DMS 273 (cell line): ENCODE data around the gene TMEM52.
A peak's percentile ranks its signal among the peaks of the same experiment; 100 is the strongest.

ENCODE experiments used
- DNase-seq: peaks from one replicate; lab custom pipeline; 2025; ENCODE audit not compliant: unreplicated experiment; lab: John Stamatoyannopoulos, UW

Gene TMEM52

DNA sequence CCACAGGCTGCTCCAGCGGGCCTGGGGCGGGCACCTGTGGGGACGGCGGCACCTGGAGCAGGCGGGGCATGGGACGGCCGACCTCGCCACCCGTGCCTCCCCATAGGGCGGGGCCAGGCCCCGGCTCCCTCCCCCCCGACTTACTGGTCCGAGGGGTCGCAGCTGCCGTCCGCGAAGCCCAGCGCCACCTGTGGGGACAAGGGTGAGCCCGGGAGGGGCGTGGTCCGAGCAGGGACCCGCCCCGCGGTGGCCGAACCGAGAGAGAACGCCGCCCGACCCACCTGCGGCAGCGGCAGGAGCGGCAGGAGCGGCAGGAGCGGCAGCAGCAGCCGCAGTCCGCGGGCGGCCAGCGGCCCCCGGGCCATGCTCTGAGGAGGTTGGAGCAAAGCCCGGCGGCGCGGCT, at the start of gene TMEM52:
TMEM52 (minus strand) TSS at position 379 of the 403 bp plus-strand sequence; CDS start at position 365, 14 bp downstream.
- no peak for DNase-seq

DNA sequence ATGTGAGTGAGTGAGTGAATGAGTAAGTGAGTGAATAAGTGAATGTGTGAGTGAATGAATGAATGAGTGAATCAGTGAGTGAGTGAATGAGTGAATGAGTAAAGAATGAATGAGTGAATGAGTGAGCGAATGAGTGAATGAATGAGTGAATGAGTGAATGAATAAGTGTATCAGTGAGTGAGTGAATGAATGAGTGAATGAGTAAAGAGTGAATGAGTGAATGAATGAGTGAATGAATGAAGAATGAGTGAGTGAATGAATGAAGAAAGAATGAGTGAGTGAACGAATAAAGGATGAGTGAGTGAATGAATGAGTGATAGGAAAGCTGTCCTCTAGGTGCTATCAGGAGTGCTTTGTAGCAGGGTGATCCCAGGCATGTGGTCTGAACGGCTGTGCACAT, 48.8 kb upstream of the TMEM52 start:
- DNase-seq: no peak

DNA sequence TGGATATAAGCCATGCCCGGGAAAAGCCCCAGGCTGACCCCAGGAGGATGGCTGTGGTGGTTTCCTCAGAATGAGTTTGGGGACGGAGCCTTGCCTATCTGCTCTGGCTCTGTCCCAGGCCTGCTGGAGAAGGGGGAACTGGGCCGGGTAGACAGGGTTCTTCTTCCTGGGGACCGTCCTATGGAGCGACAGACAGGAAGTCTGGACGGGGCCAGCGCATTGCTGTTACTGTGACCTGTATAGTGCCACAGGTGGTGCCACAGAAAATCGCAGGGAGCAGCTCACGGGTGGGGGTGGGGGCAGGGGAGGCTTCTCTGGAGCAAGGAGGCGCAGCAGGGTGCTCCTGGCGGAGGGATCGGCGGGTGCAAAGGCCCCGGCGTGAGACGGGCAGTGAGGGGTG, 48.1 kb upstream of the TMEM52 start:
- no peak for DNase-seq

DNA sequence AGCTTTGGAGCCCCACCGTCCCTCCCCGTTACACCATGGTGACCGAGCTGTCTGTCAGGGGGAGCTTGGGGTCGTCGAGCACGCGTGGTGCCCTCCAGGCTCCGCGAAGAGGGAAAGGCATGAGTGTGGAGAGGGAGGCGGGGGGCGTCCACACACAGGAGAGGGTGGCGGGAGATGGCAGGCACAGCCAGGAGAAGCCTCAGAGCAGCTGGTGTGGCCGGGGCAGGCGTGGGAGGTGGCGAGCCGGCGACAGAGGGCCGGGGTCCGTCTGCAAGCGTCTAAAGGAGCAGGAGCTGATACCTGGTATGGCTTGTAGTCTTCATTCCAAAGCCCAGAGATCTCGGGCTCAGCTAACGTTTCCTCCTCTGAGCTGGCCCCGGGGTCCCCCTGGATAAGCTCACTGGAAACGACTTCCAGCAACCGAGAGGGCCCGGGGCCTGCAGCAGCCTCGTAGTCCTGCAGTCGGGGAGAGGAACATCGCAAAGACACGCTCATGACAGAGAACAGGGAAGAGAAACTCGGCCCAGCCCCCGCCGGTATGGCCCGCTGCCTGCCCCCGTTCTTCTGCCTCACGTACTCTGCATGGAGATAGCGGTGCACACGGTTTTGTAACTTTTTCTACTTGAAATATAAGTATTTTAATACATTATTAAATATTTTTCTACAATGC, 47.1 kb upstream of the TMEM52 start:
- DNase-seq: no peak

DNA sequence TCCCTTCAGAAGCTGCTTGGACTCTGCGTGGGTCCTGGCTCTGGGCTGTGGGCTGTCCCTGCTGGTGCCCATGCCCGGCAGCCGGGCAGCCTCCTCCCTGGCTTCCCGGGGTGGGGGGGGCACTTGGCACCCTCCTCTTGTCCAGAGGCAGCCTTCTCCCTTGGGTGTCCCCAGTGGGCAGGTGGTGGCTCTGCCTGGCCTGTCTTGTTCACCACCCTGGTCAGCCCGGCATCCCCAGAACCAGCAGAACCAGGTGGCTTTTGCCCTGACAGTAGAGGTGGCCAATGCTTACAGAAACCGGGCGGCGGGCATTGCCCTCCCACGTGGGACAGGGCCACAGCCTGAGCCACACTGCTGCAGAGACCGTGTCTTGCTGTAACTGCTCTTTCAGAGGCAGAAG, 46.5 kb upstream of the TMEM52 start:
- DNase-seq: no peak

DNA sequence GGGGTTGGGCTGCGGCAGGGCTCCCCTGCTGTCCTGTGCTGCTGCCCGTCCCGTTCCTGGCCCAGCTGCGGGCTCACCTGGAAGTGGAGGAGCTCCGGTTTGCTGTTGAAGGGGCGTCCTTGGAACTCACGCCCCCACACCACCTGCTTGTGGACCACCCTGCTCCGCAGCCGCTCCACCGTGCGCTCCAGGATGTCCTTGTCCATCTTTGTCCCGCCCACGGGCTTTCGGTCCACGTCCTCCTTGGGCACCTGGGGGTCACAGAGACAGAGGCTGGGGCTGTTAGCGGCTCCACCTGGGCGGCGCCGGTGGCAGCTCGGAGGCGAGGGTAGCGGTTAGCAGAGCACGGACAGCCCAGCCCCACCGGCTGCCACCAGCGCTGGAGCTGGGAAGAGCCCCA, 45.7 kb upstream of the TMEM52 start:
- DNase-seq: no peak

DNA sequence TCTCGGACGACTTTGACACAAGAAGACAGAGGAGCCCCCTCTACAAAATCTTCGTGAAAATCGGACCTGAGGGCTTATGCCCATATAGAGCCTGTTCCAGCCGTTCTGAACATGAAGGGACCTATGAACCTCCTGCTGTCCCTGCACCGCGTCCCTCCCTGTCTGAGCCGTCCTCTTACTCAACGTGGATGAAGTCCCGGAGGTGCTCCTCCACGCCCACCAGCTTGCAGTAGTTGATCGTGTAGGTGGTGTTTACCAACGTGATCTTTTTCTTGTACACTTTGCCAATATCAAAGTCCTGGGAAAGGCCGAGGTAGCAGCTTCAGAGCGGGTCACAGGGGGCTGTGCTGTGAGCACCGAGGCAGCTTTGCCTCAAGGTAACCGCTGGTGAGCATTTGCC, 44.5 kb upstream of the TMEM52 start:
- DNase-seq: no peak

DNA sequence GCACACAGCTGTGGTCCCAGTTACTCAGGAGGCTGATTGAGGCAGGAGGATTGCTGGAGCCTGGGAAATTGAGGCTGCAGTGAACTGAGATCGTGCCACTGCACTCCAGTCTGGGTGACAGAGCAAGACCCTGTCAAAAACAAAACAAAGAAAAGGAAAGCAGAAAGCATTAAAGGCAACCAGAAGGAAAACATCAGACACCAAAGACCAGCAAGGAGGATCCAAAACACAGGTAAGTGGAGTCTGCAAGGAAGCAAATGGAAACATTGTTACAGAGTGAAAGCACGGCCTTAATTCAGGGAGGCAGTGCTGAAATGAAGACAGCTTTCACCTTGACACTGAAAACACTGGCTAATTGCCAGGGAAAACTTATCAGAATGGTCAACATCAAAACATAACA, 43.7 kb upstream of the TMEM52 start:
- DNase-seq: no peak

DNA sequence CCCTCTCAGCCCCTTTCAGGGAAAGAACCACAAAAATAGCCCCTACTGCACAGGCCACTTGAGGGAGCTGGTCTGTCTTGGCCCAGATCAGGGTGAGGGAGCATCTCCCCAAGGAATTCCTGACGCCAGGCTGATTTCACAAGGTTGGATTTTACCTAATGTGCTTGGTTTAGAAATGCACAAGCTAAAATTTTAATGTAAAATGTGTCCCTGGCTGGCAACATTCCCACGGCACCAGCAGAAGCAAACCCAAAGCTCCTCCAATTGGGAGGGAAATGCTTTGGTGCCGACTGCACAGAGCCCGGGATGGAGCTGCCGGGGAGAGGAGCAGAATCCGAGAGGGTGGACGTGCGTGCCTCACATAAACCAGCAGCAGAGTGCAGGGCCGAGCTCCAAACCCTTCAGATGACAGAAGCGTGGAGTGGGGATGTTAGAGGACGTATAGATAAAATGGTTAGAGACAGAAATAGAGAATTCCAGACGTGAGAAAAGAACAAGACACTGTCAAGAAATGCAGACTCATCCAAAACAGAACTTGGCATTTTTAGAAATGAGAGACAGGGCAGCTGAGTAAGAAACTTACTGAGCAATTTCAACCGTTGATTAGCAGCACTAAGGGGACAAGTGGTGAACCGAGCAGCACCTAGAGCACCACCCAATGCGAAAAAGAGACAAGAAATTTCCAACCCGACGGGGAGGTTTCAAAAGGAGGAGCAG, 41.6 kb upstream of the TMEM52 start:
- DNase-seq: no peak

DNA sequence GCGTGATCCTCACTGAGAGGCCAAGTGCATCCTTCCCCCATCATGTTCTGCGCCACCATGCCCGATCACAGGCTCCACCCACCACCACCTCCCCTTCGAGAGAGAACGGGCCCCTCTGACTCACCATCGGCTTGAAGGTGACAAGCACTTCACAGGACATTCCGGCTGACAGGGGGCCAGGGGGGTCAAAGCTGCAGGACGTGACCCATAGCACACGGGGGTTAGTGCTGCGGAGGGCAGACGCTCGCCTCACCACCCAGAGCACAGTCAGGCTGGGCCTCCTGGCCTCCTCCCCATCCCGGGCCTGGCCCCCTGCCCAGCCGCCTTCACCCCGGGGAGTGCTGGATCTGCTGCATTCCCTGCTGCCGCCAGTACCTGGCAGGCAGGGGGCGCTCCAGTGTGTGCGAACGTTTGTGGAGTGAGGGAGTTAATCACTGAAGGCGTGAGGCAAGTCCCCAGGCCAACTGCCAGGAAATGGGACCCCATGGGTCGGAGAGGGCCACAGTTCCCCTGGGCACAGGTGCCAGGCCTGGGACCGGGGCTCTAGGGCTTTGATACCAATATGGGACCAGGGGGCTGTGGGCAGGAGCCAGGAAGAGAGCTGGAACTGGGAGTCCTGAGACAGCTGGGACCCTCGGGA, 40.9 kb upstream of the TMEM52 start:
- peak; percentile 96 for DNase-seq

DNA sequence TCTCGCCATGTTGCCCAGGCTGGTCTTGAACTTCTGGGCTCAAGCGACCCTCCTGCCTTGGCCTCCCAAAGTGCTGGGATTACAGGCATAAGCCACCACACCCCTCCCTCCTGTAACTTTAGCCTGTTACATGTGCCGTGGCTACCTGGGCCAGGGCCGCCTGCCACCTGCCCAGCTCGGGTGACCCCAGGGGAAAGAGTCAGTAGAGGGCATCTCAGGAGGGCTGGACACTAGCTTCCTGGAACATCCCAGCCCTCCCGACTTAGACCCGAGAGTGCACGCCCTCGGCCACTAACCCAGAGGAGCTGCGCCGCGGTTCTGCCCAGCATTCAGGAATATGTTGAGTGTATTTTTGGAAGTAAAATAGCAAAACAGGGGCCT, 40.4 kb upstream of the TMEM52 start:
- no peak for DNase-seq

DNA sequence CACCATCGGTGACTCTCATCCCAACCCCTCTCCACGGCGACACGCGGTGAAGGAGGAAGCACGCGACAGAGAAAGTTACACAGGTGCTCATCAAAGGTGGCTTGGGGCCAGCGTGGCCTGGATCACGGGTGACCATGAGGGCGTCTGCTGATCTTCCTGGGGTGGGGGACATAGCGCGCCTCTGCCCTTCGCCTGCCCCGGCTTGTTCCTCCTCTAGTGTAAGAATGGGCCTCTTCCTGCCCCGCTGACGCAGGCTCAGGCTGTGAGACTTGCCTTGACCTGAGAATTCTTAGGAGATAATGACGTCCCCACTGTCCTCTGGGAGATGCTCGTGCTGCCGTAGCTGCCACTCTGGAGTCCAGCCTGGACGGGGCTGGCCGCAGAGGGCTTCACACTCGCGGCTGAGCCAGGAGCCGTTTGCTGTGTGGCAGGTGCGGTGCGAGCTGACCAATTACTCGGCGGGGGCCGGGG, 39.0 kb upstream of the TMEM52 start:
- DNase-seq: no peak

DNA sequence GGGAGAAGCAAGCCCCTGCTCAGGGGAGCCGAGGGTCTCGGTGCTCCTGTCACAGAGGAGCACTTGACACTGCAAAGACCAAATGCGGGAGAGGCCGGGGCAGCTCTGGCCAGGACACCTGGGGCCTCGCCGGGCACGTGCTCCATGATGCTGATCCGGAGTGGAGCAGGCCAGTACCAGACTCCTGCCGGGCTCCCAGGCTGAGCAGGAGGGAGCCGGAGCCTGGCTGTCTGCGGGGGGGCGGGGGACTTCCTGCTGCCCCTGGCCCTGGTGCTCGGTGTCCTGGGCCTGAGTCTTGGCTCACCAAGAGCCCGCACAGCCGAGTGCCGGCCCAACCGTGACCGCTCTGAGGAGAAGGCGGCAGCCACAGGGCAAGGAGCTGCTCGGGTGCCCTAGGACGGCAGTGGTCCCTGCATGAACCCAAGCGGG, 38.5 kb upstream of the TMEM52 start:
- no peak for DNase-seq

DNA sequence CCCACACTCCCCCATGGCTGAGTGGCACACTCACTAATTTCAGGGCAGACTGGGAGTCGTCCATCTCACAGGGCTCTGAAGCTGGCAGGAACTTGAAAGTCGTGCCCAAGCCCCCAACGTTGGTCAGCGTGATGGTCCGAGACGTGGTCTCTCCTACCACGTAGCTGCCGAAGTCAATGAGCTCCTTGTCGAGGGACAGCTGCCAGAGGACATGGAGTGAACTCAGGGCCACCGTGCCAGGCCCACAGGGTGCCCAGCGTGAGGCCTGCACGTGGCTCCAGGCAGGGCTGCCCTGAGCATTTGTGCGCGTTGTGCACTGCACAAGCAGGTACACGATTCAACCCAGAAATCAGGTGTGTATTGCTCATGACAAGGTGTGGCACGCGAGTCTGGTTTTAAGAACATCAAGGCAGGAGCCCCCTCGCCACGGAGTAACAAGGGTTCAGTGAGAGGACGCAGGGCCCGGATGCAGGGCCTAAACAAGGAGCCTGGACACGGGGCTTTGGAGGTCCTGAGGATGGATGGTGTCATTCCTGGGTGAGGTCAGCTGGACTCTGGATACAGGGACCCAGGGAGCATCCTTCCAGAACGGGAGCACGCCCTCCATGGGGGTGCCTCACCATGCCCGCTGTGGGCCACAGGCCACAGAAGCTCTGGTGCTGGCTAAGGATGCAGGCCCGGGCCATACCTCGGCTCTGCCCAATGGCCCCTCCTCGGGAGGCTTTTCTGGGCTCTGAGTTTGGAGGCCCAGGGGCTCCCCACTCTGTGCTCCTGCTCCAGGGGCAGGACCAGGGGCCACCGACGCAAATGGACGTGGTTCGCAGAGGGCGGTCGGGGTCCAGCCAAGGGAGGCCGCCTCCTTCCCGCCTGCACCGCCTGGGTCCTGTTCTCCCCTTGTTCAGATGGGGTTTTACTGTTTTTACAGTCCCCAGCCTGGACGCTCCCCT, 37.8 kb upstream of the TMEM52 start:
- DNase-seq: no peak

DNA sequence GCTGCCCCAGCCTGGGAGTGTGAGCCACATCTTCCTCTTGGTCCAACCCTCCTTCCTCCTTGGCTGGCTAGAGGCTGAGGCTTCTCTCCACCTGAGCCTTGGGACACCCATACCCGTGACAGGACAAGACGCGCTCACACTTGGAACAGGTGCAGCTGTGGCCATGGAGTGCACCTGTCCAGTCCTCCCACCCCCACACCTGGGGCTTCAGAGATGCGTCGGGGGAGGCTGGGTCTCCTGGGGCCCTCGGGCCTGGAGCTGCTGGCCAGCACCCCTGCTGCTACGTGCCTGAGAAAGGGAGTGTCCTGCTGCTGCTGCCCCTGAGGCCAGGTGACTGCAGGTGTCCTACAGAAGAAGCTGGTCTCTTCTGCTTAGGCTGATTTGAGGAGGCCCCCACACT, 37.0 kb upstream of the TMEM52 start:
- no peak for DNase-seq

DNA sequence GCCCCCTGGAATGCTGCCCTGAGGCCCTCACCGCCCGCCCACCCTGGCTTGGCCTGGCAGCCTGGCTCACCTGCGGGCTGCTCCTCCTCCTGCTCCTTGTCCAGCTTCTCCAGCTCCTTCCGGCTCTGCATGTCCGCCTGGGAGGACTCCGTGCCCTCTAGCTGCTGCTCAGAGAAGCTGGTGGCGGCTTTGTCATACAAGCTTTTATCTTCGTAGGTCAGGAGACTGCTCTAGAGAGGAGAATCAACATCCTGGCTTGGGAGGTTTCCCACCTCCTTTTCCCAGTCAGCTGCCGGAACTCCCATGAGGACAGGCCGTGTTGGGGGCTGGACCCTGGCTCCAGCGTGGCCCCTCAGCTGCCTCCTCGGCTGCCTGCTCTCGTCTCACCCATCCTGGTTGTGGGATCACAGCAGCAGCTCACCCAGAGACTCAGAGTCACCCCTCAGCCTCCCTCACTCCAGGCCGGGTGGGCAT, 36.6 kb upstream of the TMEM52 start:
- DNase-seq: no peak

DNA sequence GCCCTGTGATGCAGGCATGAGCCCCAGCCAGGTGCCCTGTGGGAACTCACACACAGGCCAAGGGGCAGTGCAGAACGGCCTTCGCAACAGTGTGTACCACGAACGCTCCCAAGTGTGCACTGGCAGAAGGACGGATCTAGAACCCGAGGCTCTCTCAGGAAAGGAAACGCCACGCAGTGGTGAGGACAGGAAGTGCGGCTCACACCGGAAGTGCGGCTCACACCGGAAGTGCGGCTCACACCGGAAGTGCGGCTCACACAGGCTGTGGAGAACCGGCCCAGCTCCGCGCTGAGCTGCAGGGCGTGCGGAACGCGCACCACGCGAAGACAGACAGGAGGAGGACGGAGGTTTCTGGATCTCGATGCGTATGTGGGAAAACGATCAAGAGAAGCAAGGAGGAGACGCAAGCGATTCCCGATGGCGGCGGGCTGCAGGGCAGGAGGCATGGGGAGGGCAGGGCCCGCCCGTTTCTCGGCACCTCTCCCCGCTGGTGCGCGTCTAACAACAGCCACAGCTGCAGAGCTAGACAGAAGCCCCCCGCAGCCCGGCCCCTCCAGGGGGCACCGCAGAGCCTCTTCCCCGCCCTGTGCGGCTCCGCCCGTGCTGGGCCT, 35.9 kb upstream of the TMEM52 start:
- peak; percentile 56 for DNase-seq

DNA sequence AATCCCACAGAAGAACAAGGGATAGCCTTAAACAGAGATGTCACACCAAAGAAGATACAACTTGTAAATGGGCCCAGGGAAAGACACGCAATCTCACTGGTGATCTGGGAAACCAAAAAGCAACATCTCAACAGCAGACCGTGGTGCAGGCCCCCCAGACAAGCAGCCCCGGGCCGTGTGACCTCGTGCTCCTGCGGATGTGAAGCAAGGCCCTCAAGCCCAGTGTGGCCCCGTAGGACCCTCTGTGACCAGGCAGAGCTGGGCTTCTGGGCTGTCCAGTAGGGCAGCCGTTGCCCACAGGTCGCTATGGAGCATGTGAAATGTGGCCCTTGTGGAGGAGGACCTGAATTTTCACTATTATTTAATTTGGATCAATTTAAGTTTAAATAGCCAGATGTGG, 34.9 kb upstream of the TMEM52 start:
- DNase-seq: no peak

DNA sequence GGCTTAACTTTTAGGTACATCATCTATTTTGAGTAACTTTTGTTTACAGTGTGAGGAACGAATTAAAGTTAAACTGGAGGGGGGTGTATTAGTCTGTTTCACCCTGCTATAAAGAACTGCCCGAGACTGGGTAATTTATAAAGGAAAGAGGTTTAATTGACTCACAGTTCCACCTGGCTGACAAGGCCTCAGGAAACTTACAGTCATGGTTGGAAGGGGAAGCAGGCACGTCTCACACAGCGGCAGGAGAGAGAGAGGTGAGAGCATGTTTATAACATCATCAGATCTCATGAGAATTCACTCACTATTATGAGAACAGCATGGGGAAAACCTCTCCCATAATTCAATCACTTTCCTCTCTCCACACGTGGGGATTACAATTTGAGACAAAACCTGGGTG, 31.9 kb upstream of the TMEM52 start:
- no peak for DNase-seq

DNA sequence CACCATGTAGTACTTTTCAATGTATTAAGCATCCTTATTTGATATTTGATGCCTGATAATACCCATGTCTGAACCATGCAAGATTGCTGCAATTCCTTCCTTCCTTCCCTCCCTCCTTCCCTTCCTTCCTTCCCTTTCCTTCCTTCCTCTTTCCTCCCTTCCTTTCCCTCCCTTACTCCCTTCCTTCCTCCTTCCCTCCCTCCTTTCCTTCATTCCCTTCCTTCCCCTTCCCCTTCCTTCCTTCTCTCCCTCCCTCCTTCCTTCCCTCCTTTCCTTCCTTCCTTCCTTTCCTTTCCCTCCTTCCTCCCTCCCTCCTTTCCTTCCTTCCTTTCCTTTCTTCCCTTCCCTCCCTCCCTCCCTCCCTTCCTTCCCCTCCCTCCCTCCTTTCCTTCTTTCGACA, 29.7 kb upstream of the TMEM52 start:
- DNase-seq: no peak

DNA sequence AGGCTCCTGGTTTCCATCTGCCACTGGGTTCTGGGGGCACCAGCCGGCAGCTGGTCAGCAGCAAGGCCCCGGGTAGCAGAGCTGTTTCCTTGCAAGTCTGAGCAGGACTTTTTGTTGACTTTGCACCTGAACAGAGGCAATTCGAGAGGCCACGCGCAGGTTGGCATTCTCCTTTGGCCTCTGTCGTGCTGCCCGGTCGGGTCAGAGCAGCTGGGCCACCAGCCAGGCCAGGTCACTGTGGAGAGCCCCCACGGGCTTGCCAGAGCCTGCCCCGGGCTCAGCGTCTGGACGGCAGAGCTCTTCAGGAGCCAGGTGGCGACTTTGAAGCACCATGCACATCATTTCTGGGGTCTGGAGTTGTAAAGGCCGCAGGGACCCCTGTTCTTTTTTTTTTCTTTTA, 28.4 kb upstream of the TMEM52 start:
- DNase-seq: peak; percentile 85
